ENCODE results near the gene STK32C.
A peak's percentile ranks its signal among the peaks of the same experiment; 100 is the strongest.

Gene STK32C

GRCh38 chr10:132194726-132195125, 113.0 kb downstream of the STK32C start:
- no peak for DNase-seq

GRCh38 chr10:132193907-132194552, 113.7 kb downstream of the STK32C start:
- DNase-seq: no peak

GRCh38 chr10:132192991-132193665, 114.6 kb downstream of the STK32C start:
- no peak for DNase-seq

GRCh38 chr10:132192076-132192975, 115.4 kb downstream of the STK32C start:
- no peak for DNase-seq

- no peak for DNase-seq
Observed at GRCh38 chr10:132189810-132190422, 117.8 kb downstream of the STK32C start.

- no peak for DNase-seq
Observed at GRCh38 chr10:132189016-132189415, 118.7 kb downstream of the STK32C start.

- no peak for DNase-seq
Observed at GRCh38 chr10:132188331-132188730, 119.4 kb downstream of the STK32C start.

GRCh38 chr10:132187430-132188138, 120.2 kb downstream of the STK32C start:
- no peak for DNase-seq

- DNase-seq: peak; percentile 25
Observed at GRCh38 chr10:132186488-132187429, 121.0 kb downstream of the STK32C start, which contains the start of gene DPYSL4. TSS of gene DPYSL4 (plus strand) at chr10:132186948. CDS start at chr10:132187064, 116 bp downstream.

GRCh38 chr10:132185601-132186487, 121.9 kb downstream of the STK32C start:
- DNase-seq: peak; percentile 39

GRCh38 chr10:132184816-132185593, 122.7 kb downstream of the STK32C start:
- DNase-seq: no peak

GRCh38 chr10:132183046-132183445, 124.7 kb downstream of the STK32C start:
- no peak for DNase-seq

- no peak for DNase-seq
Observed at GRCh38 chr10:132182591-132182990, 125.2 kb downstream of the STK32C start.

- DNase-seq: no peak
Observed at GRCh38 chr10:132181691-132182425, 125.9 kb downstream of the STK32C start.

- no peak for DNase-seq
Observed at GRCh38 chr10:132180736-132181135, 127.0 kb downstream of the STK32C start.

GRCh38 chr10:132179551-132180392, 128.0 kb downstream of the STK32C start:
- no peak for DNase-seq
